ENCODE measurements around the gene PCBP3.

Gene PCBP3

GRCh38 chr21:45989355-45990048 is 346.0 kb downstream of the PCBP3 start:
- no peaks in the 10 kb centered on the region for H3K79me2 ChIP-seq (ENCODE audit: insufficient read depth, low read length)
- H3K9me3 ChIP-seq (ENCODE audit: insufficient read depth, low read length, severe bottlenecking), result no peaks in the 10 kb centered on the region
- no peaks in the 10 kb centered on the region for H4K20me1 ChIP-seq (ENCODE audit: insufficient read depth, low read length)
- no peak overlapping the region for H3K4me2 ChIP-seq (ENCODE audit: insufficient read depth, low read length)
- no peak overlapping the region for H3K4me3 ChIP-seq (ENCODE audit: low read depth in 1 of 2, low read length in 2 of 2)
- no peak overlapping the region for H2AFZ ChIP-seq (ENCODE audit: low read depth, low read length)
- no peaks in the 10 kb centered on the region for H3K36me3 ChIP-seq (ENCODE audit: insufficient read depth, low read length)
- DNase-seq (no peak), ATAC-seq (ENCODE audit: insufficient read depth, low read depth) (peak; percentile 8; the same call in 1 of the 3 replicates)
- no peak overlapping the region for H3K27ac ChIP-seq (ENCODE audit: low read length)
- H3K27me3 ChIP-seq (ENCODE audit: insufficient read depth, low read length, poor library complexity), result no peaks in the 10 kb centered on the region
- H3K4me1 ChIP-seq (ENCODE audit: insufficient read depth, low read length), result no peaks in the 10 kb centered on the region
- H3K9ac ChIP-seq (ENCODE audit: low read depth, low read length), result no peak overlapping the region
- TF ChIP-seq EZH2 (IDR thresholded peaks at IDR 0.05; ENCODE audit: borderline replicate concordance, low read depth, low read length, severe bottlenecking) (no peak), CTCF (IDR thresholded peaks at IDR 0.05; ENCODE audit: borderline replicate concordance, extremely low read depth, low read length, poor library complexity, severe bottlenecking) (no peak)

GRCh38 chr21:45990049-45990711 is 346.7 kb downstream of the PCBP3 start:
- ATAC-seq (ENCODE audit: insufficient read depth, low read depth) (no peak), DNase-seq (no peak)
- Histone ChIP-seq H3K4me2 (ENCODE audit: insufficient read depth, low read length) (no peak overlapping the region), H3K9me3 (ENCODE audit: insufficient read depth, low read length, severe bottlenecking) (no peaks in the 10 kb centered on the region), H2AFZ (ENCODE audit: low read depth, low read length) (no peak overlapping the region), H4K20me1 (ENCODE audit: insufficient read depth, low read length) (no peaks in the 10 kb centered on the region; the same call in 1 of the 2 replicates), H3K27ac (ENCODE audit: low read length) (no peak overlapping the region), H3K9ac (ENCODE audit: low read depth, low read length) (no peak overlapping the region), H3K36me3 (ENCODE audit: insufficient read depth, low read length) (no peaks in the 10 kb centered on the region), H3K79me2 (ENCODE audit: insufficient read depth, low read length) (no peaks in the 10 kb centered on the region), H3K27me3 (ENCODE audit: insufficient read depth, low read length, poor library complexity) (no peaks in the 10 kb centered on the region), H3K4me3 (ENCODE audit: low read depth in 1 of 2, low read length in 2 of 2) (no peak overlapping the region), H3K4me1 (ENCODE audit: insufficient read depth, low read length) (no peaks in the 10 kb centered on the region)
- TF ChIP-seq EZH2 (IDR thresholded peaks at IDR 0.05; ENCODE audit: borderline replicate concordance, low read depth, low read length, severe bottlenecking), result no peak
- TF ChIP-seq CTCF (IDR thresholded peaks at IDR 0.05; ENCODE audit: borderline replicate concordance, extremely low read depth, low read length, poor library complexity, severe bottlenecking), result no peak

GRCh38 chr21:45990741-45991605 is 347.4 kb downstream of the PCBP3 start:
- Histone ChIP-seq H3K9ac (ENCODE audit: low read depth, low read length) (no peak overlapping the region), H3K4me3 (ENCODE audit: low read depth in 1 of 2, low read length in 2 of 2) (no peak overlapping the region), H3K79me2 (ENCODE audit: insufficient read depth, low read length) (no peaks in the 10 kb centered on the region), H4K20me1 (ENCODE audit: insufficient read depth, low read length) (no peaks in the 10 kb centered on the region; the same call in 1 of the 2 replicates), H3K36me3 (ENCODE audit: insufficient read depth, low read length) (no peaks in the 10 kb centered on the region), H3K4me1 (ENCODE audit: insufficient read depth, low read length) (no peaks in the 10 kb centered on the region), H3K4me2 (ENCODE audit: insufficient read depth, low read length) (no peak overlapping the region), H3K27ac (ENCODE audit: low read length) (no peak overlapping the region), H2AFZ (ENCODE audit: low read depth, low read length) (no peak overlapping the region), H3K27me3 (ENCODE audit: insufficient read depth, low read length, poor library complexity) (no peaks in the 10 kb centered on the region), H3K9me3 (ENCODE audit: insufficient read depth, low read length, severe bottlenecking) (no peaks in the 10 kb centered on the region)
- no peak for DNase-seq
- ATAC-seq (ENCODE audit: insufficient read depth, low read depth), result no peak
- no peak for TF ChIP-seq CTCF (IDR thresholded peaks at IDR 0.05; ENCODE audit: borderline replicate concordance, extremely low read depth, low read length, poor library complexity, severe bottlenecking)
- no peak for TF ChIP-seq EZH2 (IDR thresholded peaks at IDR 0.05; ENCODE audit: borderline replicate concordance, low read depth, low read length, severe bottlenecking)
